ENCODE measurements around the gene TLCD1.
"Not testable (repeated sequence)": the region's sequence is repeated elsewhere in the genome, so short reads cannot be mapped to it uniquely, and the experiment has no call there.

TLCD1 gene

DNA sequence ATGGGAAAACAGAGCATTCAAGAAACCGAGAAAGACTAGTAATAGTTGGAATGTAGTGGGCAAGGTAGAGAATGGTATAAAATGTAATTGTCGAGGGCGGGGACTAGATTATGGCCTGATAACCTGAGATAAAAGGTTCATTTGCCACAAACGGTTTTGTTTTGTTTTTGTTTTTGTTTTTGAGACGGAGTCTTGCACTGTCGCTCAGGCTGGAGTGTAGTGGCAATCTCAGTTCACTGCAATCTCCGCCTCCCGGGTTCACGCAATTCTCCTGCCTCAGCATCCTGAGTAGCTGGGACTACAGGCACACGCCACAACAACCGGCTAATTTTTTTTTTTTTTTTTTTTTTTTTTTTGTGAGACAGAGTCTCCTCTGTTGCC is 3.9 kb upstream of the TLCD1 start:
- DNase-seq (ENCODE audit: low read depth, low spot score): no peak

DNA sequence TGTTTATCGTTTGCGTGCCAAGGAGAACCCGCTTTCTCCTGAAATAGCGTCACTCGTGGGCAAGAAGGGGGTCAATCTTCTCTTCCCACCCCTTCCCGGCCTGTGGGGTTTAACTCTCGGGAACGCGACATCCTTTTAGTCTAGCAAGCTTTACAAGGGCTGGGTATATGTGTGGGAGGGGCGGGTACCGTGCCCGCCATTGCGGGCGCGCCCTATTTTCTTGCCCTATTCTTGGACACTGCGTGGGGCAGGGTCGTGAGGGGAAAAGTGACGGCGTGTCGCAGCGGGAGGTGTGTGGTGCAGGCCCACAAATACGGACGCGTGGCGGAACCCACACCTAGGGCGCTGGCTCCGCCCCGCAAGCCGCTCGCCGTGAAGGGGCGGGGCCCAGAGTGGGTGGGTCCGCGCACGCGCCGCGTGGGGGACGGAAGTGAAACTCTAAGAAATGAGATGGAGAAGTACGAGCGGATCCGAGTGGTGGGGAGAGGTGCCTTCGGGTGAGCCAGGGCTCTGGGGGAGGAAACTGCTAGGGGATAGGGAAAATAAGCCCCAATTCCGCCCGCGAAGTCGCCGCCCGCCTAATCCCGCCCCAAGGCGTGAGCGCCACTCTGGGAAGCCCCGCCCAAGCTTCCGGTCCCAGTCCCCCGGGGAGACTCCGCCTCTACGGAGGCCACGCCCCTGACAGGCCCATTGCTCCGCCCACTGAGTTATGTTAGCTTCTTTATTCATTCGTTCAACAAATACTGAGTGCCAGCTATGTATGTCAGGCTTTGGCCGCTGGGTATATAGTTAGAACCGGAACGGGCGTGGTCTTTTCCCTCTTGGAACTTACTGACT is 2.5 kb upstream of the TLCD1 start, which contains the start of gene NEK8:
TSS of gene NEK8 (plus strand) at position 425 of the 837 bp plus-strand sequence. CDS start at position 451, 26 bp downstream.
- DNase-seq (ENCODE audit: low read depth, low spot score): no peak

DNA sequence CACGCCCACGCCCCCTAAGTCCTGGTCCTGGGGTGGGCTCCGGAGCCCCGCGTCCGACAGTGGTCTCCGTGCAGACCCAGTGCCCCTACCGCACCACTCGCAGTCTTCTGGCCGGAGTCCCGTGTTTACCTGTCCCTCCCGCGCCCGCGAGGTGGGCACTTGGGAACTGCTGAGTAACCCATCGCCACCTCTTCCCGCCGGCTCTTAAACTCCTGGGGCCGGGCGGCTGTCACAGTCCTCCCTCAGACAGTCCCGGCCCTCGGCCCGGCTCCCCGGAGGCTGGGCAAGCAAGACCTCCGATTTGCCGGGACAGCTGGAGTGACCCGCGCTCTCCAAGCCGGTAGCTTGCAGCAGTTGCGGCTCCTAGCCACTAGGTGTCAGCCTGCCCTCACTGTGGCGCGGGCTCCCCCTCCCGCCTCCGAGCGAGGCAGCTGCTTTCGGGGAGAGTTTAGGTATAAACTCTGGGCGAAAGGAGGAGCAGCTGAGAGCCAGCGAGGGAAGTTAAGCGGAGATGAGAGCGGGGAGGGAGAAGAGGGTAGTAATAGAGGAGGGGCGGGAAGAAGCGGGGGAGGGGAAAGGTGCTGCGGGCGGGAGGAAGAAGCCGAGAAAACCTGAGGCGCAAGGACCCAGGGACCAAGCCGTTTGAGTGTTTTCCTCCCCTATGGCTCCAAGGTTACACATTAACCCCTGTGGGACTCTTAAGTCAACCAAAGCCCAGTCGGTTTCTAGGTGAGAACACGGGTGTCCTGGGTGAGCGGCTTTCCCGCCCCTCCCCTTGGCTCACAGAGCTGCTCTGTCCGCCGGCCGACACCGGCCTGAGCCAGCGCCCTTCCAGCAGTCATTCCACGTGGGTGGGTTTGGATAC is 826 bp upstream of the TLCD1 start:
- DNase-seq (ENCODE audit: low read depth, low spot score): no peak

DNA sequence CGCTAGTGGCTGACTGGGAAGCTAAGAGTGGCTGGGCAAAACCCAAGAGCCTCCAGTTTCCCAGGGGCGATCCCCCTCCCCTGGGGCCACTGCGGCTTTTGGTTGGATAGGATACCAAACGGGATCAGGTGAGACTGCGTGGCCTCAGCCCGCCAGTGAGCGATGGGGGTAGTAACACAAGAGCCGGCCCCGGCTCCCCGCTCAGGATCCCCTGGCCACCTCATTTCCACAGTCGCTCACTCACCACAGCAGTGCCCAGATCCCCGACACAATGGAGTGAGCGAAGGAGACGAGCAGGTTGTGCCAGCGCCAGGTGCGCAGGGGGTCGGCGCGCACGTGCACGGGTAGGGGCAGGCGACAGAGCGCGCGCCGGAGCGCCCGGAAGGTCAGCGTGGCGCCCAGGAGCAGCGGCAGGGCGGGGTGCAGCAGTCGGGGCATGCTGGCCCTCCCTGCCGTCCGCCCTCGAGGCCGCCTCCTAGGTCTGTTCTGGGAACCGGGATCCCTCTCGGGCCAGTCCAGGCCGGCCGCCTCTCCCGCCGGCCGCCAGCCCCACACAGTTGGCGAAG is 290 bp downstream of the TLCD1 start:
- DNase-seq (ENCODE audit: low read depth, low spot score): no peak

DNA sequence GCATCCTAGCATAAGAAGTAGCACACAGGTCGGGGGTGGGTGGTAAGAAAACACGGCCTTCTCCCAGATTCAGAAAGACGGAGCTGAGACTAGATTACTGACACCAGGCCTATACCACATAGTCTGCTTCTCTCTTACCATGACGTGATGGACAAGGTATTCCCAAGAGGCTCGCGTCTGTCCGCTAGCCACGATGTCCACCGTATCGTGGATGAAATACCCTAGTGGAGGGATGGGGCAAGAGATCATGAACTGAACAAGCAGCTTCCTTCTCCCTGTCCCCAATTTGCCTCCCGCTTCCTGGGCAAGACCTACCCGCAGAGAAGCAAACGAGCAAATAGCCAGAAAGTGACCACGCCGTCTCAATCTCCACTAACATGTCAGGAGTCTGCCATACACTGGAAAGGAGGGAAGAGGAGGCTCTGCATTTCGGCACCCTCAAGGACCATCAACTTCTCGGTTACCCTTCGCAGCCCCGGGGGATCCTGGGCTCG is 820 bp downstream of the TLCD1 start:
- DNase-seq (ENCODE audit: low read depth, low spot score): no peak

DNA sequence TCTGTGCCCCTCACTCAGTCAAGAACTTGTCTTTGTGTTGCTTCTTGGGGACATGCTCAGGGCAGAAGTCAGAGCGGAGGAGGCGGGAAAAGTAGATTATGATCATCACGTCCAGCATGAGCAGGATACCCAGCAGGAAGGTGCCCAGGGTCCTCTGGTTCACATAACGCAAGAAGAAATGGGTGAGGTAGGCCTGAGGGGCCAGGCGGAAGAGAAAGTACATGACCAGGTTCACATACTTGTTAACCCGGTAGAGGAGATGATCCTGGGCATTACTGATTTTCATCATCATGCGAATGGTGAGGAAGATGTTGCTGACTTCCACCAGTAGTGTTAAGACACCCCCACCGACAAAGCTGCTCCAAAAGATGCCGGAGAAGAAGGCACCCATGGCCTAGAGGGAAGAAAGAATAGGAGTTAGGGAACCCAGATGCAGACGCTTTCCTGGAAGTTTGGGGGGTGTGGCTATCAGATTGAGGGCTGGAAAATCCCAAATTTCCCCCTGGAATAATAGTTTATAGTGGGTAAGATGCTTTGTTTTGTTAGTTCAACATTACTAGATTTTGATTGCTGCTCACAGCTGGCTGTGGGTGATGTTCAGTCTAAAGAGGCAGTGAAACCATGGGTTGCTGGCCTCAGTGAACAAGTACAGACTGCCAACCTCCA is 1.4 kb downstream of the TLCD1 start:
- no peak for DNase-seq (ENCODE audit: low read depth, low spot score)

DNA sequence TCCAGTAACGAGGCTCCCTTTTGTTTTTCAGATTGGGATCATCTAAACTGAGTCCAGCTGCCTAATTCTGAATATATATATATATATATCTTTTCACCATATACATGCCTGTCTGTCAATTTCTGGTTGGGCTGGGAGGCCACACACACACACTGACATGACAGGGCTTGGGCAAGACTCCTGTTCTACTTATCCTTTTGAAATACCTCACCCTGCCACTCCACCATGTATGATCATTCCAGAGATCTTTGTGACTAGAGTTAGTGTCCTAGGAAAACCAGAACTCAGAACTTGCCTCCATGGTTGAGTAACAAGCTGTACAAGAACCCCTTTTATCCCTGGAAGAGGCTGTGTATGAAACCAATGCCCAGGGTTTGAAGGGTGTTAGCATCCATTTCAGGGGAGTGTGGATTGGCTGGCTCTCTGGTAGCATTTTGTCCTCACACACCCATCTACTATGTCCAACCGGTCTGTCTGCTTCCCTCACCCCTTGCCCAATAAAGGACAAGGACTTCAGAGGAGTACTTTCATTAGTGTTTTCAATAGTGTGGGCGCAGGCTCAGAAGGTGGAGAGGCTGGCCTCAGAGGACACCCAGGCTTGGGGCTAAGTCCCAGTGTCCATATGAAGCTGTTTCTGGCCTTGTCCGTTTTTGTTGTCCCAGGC is 2.1 kb downstream of the TLCD1 start:
- not testable (repeated sequence) for DNase-seq (ENCODE audit: low read depth, low spot score)

DNA sequence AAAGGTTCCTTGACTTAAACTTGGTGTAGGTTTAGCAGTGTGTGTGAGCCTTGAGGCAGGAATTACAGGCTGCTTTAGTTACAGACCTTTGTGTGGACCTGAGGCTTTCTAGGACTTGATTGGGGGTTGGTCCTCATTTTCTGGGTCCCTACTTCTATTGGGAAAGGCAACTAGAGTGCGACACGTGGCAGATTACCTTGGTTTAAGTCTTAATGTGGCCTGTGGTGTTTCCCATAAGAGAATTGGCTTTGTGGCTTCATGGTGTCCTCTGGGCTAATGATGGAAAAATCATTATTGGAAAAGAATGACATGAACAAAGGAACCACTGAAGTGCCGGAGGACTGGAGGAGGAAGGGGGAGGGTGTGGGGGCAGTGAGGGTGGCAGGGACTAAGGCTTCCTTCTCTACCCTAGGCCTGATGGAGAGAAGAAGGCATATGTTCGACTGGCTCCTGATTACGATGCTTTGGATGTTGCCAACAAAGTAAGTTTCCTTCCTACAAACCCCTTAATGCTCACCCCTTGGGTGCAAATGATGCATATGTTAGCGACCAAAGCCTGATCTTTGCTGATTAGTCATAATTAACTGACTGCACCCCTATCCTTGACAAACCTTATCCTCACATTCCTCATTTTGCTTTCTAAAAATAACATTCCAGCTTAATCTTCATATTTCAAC is 2.7 kb downstream of the TLCD1 start:
- DNase-seq (ENCODE audit: low read depth, low spot score): no peak

DNA sequence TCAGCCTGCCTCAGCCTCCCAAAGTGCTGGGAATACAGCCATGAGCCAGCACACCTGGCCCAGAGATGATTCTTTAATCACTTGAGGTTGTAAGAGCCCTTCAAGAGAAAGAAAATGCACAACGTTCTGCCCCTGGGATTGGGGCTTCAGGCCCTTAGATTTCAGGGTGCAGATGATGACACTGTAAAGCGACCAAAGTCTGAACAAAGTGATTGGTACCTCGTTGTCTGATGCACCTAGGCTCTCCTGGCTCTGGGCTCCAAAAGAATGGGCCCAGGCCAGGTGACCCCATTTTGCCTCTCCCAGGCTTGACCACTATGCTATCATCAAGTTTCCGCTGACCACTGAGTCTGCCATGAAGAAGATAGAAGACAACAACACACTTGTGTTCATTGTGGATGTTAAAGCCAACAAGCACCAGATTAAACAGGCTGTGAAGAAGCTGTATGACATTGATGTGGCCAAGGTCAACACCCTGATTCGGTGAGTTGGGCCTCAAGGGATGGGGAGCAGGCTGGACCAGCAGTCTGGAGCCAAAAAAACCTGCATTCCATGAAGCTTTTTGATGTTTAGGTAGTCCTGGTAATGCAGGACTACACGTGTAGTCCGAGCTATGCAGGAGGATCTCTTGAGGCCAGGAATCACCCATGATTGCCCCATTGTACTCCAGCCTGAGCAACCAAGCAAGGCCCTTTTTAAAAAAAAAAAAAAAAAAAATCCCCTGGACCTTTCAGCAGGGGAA is 3.4 kb downstream of the TLCD1 start:
- no peak for DNase-seq (ENCODE audit: low read depth, low spot score)

DNA sequence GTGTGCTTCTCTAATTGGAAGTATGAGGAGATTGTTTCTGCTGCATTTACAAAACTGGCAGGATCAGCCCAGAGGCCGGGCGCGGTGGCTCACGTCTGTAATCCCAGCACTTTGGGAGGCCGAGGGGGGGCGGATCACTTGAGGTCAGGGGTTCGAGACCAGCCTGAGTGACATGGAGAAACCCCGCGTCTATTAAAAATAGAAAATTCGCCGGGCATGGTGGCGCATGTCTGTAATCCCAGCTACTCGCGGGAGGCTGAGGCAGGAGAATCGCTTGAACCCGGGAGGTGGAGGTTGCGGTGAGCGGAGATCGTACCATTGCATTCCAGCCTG is 5.1 kb downstream of the TLCD1 start:
- DNase-seq (ENCODE audit: low read depth, low spot score): not testable (repeated sequence)

DNA sequence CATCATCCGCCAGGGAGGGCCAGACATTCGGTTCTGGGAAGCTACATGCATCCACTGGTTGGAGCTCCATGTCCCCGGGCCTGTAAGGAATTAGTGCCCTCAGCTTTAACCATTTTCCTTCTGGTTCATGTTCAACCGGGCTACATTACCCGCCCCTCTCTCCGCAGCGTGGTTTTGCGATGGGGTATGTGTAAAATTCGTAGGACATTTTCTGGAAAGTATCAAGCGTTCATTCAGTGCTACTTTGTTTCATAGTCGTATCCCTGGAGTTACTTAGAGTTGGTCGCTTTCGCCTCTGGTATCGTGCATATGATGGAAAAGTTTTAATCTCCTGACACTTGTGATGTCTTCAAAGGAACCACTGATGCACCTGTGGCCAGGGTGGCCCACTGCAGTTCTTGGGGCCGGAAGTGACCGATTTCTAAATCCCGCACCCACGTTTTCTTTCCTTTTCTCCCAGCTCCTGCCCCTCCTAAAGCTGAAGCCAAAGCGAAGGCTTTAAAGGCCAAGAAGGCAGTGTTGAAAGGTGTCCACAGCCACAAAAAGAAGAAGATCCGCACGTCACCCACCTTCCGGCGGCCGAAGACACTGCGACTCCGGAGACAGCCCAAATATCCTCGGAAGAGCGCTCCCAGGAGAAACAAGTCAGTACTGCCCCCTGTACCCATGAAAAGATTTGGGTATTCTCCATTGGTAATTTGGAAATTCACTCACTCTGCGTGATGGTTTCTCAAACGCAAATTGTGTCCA is 5.6 kb downstream of the TLCD1 start:
- no peak for DNase-seq (ENCODE audit: low read depth, low spot score)

DNA sequence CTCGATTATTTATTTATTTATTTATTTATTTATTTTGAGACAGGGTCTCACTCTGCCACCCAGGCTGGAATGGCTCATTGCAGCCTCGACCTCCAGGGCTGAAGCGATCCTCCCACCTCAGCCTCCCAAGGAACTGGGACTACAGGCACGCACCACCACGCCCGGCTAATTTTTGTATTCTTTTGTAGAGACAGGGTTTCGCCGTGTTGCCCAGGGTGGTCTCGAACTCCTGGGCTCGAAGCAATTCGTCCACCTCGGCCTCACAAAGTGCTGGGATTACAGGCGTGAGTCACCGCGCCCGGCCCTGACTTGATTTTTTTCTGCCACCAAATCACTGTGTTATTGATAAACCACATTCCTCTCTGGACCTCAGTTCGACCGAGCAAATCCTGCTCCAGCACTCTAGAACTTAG is 7.0 kb downstream of the TLCD1 start:
- DNase-seq (ENCODE audit: low read depth, low spot score): no peak

DNA sequence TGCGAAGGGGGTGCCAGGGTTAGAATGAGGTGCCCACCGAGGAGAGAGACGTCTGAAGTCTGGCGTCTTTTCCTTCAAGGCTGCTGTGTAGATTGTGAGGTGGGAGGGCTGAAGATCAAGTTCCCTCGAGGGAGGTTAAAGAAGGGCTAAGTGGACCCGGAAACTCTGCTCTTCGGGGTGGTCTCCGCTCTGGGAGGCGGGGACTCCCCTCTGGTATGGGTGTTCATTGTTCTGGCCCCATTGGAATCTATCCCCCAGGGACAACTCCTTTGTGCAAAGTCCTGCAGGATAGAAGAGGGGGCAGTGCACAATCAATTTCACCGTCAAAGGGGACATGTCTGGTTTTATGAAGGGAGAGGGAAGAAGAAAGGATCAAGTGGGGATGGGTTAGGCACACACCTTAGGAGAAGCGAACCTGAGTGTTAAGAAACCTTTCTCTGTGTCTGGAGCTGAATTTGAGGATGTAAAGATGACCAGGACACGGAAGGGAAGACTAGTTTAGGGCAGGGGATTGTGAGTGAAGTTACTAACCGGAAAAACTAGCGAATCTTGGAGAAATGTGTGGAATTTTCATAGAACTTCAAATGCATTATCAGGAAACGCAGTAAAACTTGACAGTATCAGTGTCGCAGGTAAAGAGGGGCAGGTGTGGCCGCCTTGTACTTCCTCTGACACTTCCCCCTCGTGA is 7.6 kb downstream of the TLCD1 start:
- no peak for DNase-seq (ENCODE audit: low read depth, low spot score)

DNA sequence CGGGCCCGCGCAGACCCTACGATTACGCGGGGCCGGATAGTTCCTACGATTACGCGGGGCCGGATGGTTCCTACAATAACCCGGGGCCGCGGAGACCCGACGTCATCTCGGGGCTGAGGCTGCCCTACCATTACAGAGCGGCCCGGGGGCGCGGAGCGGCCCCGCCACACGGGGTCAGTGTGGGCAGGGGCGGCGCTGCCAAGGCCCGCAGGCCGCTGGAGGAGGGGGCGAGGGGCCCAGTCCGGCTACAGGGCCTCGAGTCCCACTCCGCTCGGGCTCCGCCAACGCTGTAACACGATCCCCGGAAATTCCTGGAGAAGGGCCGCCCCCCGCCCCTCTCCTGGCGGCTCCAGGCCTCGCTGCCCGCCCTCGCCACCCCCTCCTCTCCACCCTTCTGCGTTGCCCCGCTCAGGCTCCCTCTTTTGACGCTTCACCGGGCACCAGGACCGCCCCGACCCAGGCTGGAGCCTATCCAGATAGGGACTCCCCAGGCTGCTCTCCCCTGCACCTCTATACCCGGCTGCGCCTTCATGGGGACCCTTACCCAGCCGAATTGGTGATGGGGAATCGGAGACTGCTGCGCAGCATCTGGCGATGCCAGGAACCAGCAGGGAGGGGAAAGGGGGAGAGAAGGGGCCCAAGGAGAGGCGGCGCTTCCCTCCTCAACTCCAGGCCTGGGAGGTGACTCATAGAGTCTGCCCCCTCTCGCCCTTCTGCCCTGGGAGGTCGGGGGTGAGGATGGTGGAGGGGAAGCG is 8.3 kb downstream of the TLCD1 start, which contains the start of gene RAB34:
TSS of gene RAB34 (minus strand) at position 291 of the 755 bp plus-strand sequence. CDS start 602 bp downstream, outside the sequence.
- DNase-seq (ENCODE audit: low read depth, low spot score): peak; percentile 75

DNA sequence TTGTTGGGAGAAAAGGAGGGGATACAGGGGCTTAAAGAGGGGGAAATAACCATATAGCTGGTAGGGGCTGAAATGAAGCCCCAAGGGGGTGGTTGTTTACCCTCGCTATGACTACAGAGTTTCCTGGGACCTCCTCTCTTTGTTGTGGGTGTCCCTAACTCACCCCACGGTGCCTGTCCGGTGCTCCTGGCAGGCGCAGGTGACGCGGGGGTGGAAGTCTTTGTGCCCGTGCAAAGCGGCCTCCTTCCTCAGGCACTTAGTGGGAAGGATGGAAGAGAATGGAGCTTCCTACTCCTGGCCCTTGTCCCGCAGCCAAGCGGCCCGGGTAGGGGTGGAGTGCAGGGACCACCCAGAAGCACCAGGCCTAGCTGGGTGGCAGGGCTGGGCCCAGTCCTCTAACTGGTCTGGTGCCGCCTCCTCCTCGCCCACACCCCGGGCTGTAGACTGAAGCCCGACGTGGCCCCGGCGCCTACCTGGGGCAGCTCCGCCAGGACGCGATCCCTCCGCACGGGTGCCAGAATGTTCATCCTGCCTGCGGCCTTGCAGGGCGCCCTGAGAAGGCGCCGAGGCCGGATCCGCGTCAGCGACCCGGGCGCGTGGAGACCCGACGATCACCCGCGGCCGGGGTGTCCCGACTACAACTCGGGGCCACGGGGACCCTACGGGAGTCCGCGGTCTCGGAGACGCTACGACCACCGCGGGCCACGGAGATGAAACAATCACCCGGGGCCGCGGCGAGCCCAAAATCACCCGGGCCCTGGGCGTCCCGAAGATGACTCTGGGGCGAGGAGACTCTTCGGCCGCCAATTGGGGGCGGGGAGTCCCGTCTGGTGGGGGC is 9.1 kb downstream of the TLCD1 start:
- DNase-seq (ENCODE audit: low read depth, low spot score): no peak

DNA sequence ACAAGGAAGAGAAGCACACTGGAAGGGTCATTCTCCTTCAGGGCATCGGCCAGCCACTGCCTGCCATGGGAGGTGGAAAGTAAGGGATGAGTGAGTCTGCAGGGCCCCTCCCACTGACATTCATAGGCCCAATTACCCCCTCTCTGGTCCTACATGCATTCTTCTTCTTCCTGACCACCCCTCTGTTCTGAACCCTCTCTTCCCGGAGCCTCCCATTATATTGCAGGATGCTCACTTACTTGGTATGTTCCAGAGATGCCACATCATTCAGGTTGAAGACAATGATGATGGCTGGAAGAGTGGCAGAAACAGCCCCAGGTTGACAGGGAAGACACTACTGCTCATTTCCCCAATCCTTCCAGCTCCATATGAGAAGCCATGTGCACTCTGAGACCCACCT is 10.8 kb downstream of the TLCD1 start:
- no peak for DNase-seq (ENCODE audit: low read depth, low spot score)

DNA sequence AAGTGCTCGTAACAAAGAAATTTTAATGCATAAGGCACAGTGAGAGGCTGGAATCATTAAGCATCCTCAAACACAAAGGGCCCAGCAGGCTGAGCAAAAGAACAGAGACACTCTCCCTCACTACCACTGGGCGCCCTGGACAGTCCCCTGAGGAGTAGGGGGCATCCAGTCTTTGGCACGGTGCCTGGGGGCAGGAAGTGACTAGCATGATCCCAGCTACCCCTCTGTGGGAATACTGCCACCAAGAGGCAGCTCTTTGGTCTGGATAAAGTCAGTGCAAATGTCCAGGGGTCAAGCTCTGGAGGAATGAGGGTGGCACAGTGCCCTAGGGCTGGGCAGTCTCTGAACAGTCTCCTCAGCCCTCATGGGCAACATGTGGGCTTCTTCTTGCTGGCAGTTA is 11.8 kb downstream of the TLCD1 start:
- DNase-seq (ENCODE audit: low read depth, low spot score): no peak
